Hepatic stellate cell (primary cell): ENCODE data around the gene COMT.

Experiments
- DNase-seq: peaks from one replicate; pipeline ENCODE4 v3.0.0; 2011; ENCODE audit warnings: low spot score

COMT gene

GRCh38 chr22:19981961-19982920, 40.7 kb downstream of the COMT start:
- no peak for DNase-seq

GRCh38 chr22:19982991-19983578, 41.5 kb downstream of the COMT start:
- DNase-seq = no peak

DNA sequence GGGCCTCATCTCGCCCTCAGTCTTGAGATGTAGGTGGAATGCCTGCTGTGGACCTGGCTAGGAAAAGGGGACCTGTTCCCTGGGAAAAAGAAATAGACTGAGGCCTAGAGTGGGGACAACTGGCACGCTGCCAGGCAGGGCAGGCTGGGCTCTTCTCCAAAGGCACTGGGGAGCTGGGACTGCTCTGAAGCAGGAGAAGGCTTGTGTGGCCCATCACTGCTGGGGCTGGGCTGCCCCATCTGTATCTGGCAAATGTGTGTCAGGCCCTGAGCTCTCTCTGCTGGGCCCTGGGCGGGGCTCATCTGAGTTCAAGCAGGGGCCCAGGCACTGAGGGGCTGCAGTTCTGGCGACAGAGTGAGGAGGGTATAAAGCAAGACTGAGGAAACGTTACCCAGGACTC, 42.2 kb downstream of the COMT start:
- no peak for DNase-seq

DNA sequence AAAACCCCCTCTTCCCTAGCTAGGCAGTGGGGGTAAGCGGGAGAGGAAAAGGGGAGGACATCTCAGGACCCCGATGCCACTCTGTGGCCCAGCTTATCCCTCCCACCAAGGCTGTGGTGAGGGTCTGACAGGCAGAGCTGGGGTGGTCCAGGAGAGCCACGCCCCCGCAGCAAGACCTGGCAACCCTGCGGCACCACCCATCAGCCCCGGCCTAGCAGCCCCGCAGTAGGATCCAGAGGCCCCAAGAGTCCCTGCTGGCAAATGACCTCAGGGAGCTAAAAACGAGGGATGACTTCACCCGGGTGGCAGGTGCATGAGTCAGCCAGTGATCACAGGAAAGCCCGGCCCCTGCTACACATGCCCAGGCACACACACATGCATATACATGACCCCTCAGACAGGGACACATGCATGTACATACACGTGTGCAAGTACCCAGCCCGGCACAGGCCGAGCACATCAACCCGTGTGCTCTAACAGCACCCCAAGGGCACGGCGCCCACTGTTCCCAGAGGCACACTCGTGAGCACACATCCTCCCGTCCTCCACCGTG, 42.7 kb downstream of the COMT start:
- DNase-seq = peak; percentile 91

GRCh38 chr22:19984851-19985811, 43.6 kb downstream of the COMT start:
- DNase-seq = no peak

GRCh38 chr22:19986011-19986409, 44.4 kb downstream of the COMT start:
- no peak for DNase-seq

- peak; percentile 98 for DNase-seq
Measured at GRCh38 chr22:19986410-19987341, 45.1 kb downstream of the COMT start.

DNA sequence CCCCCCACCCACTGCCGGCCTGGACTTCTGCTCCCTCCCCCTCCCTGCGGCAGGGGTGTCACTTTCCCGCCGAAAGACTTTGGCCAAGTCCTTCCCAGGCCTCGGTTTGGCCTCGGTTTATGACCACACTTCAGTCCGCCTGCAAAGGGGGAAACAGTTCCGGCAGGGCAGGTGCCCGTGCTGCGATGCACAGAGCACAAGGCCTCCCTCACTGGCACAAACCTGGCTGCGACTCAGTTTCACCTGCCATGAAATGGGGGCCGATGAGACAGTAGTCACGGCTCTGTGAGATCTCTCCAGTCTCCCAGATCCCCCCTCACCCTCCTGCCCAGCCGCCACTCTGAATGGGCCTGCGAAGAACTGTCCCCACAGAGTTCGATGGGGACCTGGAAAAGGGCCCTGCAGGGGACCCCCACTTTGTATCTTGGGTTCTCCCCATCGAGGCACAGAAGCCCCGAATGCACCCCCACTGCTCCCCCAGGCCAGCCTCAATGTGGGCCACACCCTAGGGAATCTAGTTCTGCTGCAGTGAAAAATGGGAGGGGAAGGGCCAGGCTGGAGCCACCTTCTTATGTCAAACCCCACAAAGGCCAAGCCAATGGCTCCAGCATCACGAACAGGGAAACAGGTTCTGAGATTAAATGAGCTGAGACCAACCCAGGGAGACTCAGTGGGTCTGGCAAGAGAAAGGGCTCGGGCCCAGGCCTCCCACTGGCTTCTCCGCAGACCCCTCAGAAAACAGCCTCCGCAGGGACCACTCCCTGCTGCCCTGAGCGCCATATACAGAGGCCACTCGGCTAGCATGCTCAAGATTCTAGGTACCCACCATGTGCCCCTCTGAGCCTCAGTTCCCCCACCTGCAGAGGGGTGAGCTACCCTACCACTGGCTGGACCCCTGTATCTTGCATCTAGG, 46.1 kb downstream of the COMT start:
- DNase-seq = no peak

DNA sequence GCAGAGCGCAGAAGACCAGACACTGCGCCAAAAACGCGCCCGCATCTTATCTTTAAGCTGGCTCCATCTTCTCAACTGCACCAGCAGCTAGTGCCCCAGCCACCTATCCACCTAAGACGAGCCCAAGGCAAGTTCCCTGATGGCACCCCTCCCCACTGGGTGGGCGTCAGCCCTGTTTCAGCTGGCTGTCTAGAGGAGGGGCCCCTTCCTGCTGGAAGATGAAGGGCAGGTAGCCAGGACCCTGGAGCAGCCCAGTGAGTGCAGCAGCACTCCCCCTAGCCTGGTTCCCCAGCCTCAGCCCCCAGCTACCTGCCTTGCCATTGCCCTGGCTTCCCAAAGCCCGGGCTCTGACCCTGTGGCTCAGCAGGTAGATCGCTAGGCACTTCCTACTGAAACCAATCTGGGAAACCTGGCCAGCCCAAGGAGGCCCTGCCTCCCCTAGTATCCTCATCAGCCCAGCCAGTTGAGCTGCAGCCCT, 46.8 kb downstream of the COMT start:
- DNase-seq = no peak

GRCh38 chr22:19988965-19989724, 47.6 kb downstream of the COMT start:
- no peak for DNase-seq

- no peak for DNase-seq
Measured at GRCh38 chr22:19989725-19990067, 48.1 kb downstream of the COMT start.

DNA sequence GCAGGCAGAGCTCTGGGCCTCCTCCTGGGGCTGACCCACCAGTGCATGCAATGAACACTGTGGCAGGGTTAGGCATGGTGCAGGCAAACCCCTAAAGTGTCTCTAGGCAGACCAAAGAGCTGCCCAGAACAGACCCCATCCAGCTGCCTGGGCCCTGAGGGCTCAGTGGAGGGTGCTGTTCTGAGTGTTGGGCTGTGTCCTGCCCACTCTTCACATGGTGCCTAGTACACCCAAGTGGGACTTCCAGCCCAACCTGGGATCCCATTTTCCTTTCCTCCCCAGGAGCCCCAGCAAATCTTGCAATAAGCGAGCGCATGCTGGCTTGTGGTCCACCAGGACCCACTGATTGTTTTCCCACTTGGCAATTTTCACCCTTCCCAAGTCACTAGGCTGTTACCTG, 48.6 kb downstream of the COMT start:
- no peak for DNase-seq

DNA sequence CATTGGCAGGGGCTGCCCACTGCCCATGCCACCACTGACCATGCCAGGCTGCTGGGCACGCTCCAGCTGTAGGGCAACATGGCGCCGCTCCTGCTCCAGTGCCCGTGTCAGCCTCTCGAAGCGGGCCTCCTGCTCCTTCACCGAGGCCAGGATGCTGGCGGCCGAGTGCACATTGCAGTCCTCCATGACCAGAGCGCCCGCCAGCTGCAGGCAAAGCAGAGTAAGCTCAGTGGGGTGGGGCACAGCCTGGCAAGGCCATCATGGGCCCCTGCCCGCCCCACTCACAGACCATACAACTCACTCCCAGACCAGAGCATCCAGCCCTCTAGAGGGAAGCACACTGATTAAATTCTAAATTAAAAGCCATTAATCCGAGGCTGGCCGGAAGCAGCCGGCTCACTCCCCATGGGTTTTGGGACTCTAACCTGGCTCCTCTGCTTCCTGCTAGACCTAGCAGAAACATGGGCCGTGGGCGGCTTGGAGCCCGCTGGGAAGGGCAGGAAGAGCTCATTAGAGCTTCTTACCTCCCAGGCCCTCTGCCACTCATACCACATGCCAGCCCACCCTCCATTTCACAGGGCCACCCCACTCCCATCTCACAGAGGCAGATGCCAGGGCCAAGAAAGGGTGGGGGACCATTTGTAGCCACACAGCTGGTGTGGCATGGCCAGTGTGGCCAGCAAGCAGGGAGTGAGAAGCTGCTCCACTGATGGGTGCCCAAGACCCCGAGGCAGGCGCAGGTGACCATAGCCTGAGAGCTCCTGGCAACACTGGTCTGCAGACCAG, 49.2 kb downstream of the COMT start:
- DNase-seq = no peak

DNA sequence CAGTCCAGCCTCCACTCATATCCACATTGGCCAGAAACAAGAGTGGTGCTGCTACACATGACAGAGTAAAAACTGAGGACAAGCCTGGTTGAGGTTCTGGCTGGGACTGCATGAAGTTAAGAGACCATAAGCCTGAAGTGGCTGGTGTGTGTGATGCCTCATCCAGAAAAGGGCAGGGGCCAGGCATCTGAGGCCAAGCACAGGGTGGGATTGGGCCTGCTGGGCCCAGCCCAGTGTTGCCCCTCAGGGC, 49.7 kb downstream of the COMT start:
- peak; percentile 47 for DNase-seq

- DNase-seq = no peak
Measured at GRCh38 chr22:19991645-19992451, 50.3 kb downstream of the COMT start.

- DNase-seq = no peak
Measured at GRCh38 chr22:19992481-19992911, 50.9 kb downstream of the COMT start.

- DNase-seq = no peak
Measured at GRCh38 chr22:19992921-19993355, 51.4 kb downstream of the COMT start.

DNA sequence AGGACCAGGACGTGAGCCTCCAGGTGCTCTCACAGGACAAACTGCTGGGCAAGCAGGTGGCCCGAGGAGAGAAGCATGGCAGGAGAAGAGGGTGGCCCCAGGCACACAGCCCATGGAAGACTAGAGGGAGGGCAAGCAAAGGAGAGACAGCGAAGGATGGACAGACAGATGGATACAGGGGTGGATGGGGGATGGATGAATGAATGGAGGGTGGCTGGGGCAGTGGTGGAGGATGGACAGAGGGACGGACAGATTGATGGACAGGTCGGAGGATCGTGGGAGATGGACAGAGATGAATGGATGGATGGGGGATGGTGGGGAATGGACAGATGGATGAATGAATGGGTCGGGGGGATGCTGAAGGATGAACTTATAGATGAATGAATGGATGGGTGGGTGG, 52.4 kb downstream of the COMT start:
- DNase-seq = no peak
